K562 (cell line): ENCODE measurements around the gene TCF12. TPM values are rescaled to one million over a fixed set of nuclear protein-coding genes. Genes with fewer than 3 reads are reported as not detected.

Experiments
- ATAC-seq: fragments of 200-7000 bp; cut with Tn5 transposase; 3 replicates; pipeline ENCODE4 v1.9.1; 2020; ENCODE audit warnings: moderate library complexity
- BruUV-seq: library from RNA; stranded (reverse); fragments of 400-500 nt; replicated peaks from 2 replicates; lab custom pipeline; 2021; lab: Mats Ljungman, UMichigan
- CTCF ChIA-PET: fragments of 300-600 bp; formaldehyde crosslinking; extraction: SDS; loops from one replicate; lab custom pipeline; 2021; ENCODE audit warnings: low intra/inter-chr PET ratio; lab: Yijun Ruan, JAX
- POLR2A ChIA-PET: fragments of 300-600, 350-650 bp; sonication (Branson Sonifier 250); formaldehyde crosslinking; extraction: SDS; loops from one replicate; lab custom pipeline; 2021; ENCODE audit warnings: antibody characterized with exemption, inconsistent platforms; lab: Yijun Ruan, JAX
- DNase-seq, 4 experiments: peaks; one replicate each; pipeline versions ENCODE4 v3.0.0 to v3.0.0-alpha.2; 2011 to 2018; ENCODE audit warnings: low spot score in 3 of 4, mixed read lengths in 3 of 4; ENCODE audit errors: extremely low read depth in 1 of 4
- FAIRE-seq: peaks from 2 replicates; lab custom pipeline; 2011; peaks lifted over from hg19 to GRCh38; lab: Jason Lieb, UNC
- H2AFZ ChIP-seq: 2 replicates; pipeline ENCODE4 v1.6.0; 2011; ENCODE audit warnings: low read depth, low read length, control low read depth, inconsistent platforms
- H3K27ac ChIP-seq: fragments of 200-600 bp; 3 replicates; pipeline ENCODE4 v1.8.0; 2011; ENCODE audit warnings: low read depth, mild to moderate bottlenecking, control low read depth, inconsistent platforms, low read length, moderate library complexity, mixed read lengths; ENCODE audit errors: extremely low read depth
- H3K27me3 ChIP-seq, 2 experiments: fragments of 300-600 bp in 1 of 2; 2 replicates in 1 of 2; 3 replicates in 1 of 2; pipeline versions ENCODE4 v1.6.0 to v1.8.0; 2011; ENCODE audit warnings: inconsistent platforms in 2 of 2, low read length in 2 of 2, mild to moderate bottlenecking in 1 of 2, mixed read lengths in 1 of 2, moderate library complexity in 1 of 2; ENCODE audit not compliant: control insufficient read depth in 2 of 2, insufficient read depth in 2 of 2
- H3K36me3 ChIP-seq: fragments of 300-600 bp; 3 replicates; pipeline ENCODE4 v1.8.0; 2011; ENCODE audit warnings: mild to moderate bottlenecking, low read length, inconsistent platforms; ENCODE audit not compliant: control insufficient read depth, insufficient read depth
- H3K4me1 ChIP-seq, 2 experiments: fragments of 200-600 bp in 1 of 2; replicated peaks in 1 of 2; 2 replicates in 1 of 2; 3 replicates in 1 of 2; pipeline versions ENCODE4 v1.5.1 to v1.8.0; 2011; ENCODE audit warnings: inconsistent platforms in 2 of 2, low read length in 2 of 2, mild to moderate bottlenecking in 1 of 2, mixed read lengths in 1 of 2, moderate library complexity in 1 of 2; ENCODE audit not compliant: control insufficient read depth in 2 of 2, insufficient read depth in 2 of 2
- H3K4me2 ChIP-seq: 2 replicates; pipeline ENCODE4 v1.6.1; 2011; ENCODE audit warnings: low read length, control low read depth, inconsistent platforms, mixed read lengths; ENCODE audit not compliant: insufficient read depth
- H3K4me3 ChIP-seq: fragments of 200-600 bp; sonication (generic), shearing (Covaris generic); 2 replicates; pipeline ENCODE4 v1.5.1; 2016; ENCODE audit warnings: control low read depth, inconsistent platforms
- H3K79me2 ChIP-seq: fragments of 200-600 bp; 3 replicates; pipeline ENCODE4 v1.8.0; 2011; ENCODE audit warnings: low read length, inconsistent platforms; ENCODE audit not compliant: control insufficient read depth, insufficient read depth
- H3K9ac ChIP-seq, 2 experiments: 2 replicates each; pipeline versions ENCODE4 v1.6.0 to v1.6.1; 2011; ENCODE audit warnings: low read depth in 2 of 2, low read length in 2 of 2, control low read depth in 1 of 2, inconsistent platforms in 1 of 2, mild to moderate bottlenecking in 1 of 2, mixed read lengths in 1 of 2; ENCODE audit not compliant: insufficient read depth in 1 of 2
- H3K9me1 ChIP-seq: one replicate; pipeline ENCODE4 v1.6.0; 2011; ENCODE audit warnings: inconsistent platforms, mild to moderate bottlenecking, low read length, moderate library complexity; ENCODE audit not compliant: control insufficient read depth, insufficient read depth
- H3K9me3 ChIP-seq: replicated peaks from 2 replicates; pipeline ENCODE4 v1.5.1; 2011; ENCODE audit warnings: low read depth, low read length, inconsistent platforms; ENCODE audit not compliant: control insufficient read depth, insufficient read depth
- H4K20me1 ChIP-seq: replicated peaks from 2 replicates; pipeline ENCODE4 v1.6.1; 2011; ENCODE audit warnings: low read length, inconsistent platforms, mixed read lengths; ENCODE audit not compliant: control insufficient read depth, insufficient read depth
- GATAD2A ChIP-seq: fragments of 450-650 bp; IDR thresholded peaks from 2 replicates; pipeline ENCODE4 v1.6.1; 2017
- HIVEP1 ChIP-seq: fragments of 250-450 bp; sonication (Bioruptor Pico); IDR thresholded peaks from 2 replicates; pipeline ENCODE4 v1.4.0; 2020; ENCODE audit warnings: mild to moderate bottlenecking
- ILK ChIP-seq: fragments of 450-650 bp; IDR thresholded peaks from 2 replicates; pipeline ENCODE4 v1.6.1; 2016; ENCODE audit warnings: missing genetic modification characterization, low read depth, mild to moderate bottlenecking, missing compliant biosample characterization, moderate library complexity, borderline replicate concordance
- MTA3 ChIP-seq: fragments of 450-650 bp; formaldehyde crosslinking; IDR thresholded peaks from 2 replicates; pipeline ENCODE4 v1.6.1; 2017; ENCODE audit warnings: mild to moderate bottlenecking, borderline replicate concordance
- PML ChIP-seq: IDR thresholded peaks from 2 replicates; pipeline ENCODE4 v1.6.1; 2012; ENCODE audit warnings: low read length, inconsistent platforms
- POLR2AphosphoS2 ChIP-seq: IDR thresholded peaks from 2 replicates; pipeline ENCODE4 v1.6.1; 2012; ENCODE audit warnings: low read length, improper control_type of control experiment
- PPARD ChIP-seq: fragments of 250-450 bp; sonication (Bioruptor Pico); IDR thresholded peaks from 2 replicates; pipeline ENCODE4 v1.8.0; 2022; ENCODE audit warnings: inconsistent platforms, mild to moderate bottlenecking, moderate library complexity
- PTTG1 ChIP-seq: fragments of 450-650 bp; IDR thresholded peaks from 2 replicates; pipeline ENCODE4 v1.6.1; 2016; ENCODE audit warnings: low read depth, mild to moderate bottlenecking, missing genetic modification characterization, missing compliant biosample characterization
- ZFX ChIP-seq: sonication (generic); formaldehyde crosslinking; IDR thresholded peaks from 2 replicates; pipeline ENCODE4 v1.8.0; 2022; ENCODE audit warnings: mild to moderate bottlenecking, missing genetic modification reagents, moderate library complexity
- ZNF589 ChIP-seq: fragments of 200-800 bp; sonication (Bioruptor generic); IDR thresholded peaks from 2 replicates; pipeline ENCODE4 v1.6.1; 2016; ENCODE audit warnings: low read depth, missing genetic modification characterization, missing compliant biosample characterization
- WGBS: fragments of 100-300 bp; shearing (Covaris generic); methylation state at CpG from one replicate; pipeline ENCODE4 v1.1.6; 2016; ENCODE audit warnings: low coverage, mixed read lengths; ENCODE audit not compliant: insufficient coverage; ENCODE audit errors: missing lambda C conversion rate; 5-methylcytosine and 5-hydroxymethylcytosine counted together
- in situ Hi-C: fragments of 300-500 bp; cut with MboI; formaldehyde crosslinking; loops from 4 replicates; pipeline ENCODE4 v1.15.0; 2018; ENCODE audit warnings: inconsistent platforms, mixed read lengths
- intact Hi-C: fragments of 100-400 bp; cut with micrococcal nuclease; formaldehyde crosslinking; loops from 2 replicates; pipeline ENCODE4 v1.14.2; 2022
- polyA plus RNA-seq, 8 experiments: library from polyadenylated mRNA; depleted of rRNA in 4 of 8; stranded (reverse) in 5 of 8; unstranded in 3 of 8; fragments of >200 nt; fragmentation: Nextera tagmentation in 2 of 8; fragmentation: Illumina TruSeq in 1 of 8; extraction: Ambion mirVana in 2 of 8; extraction: Trizol in 1 of 8; gene quantifications; 2 replicates each; pipeline versions ENCODE4 v1.2.1 to v1.2.3, GENCODE V29; 2011 to 2014; ENCODE audit warnings: inconsistent platforms in 1 of 8, missing spikeins in 1 of 8
- total RNA-seq, 7 experiments: library from RNA; depleted of rRNA in 6 of 7; stranded (reverse); fragments of >200 nt in 6 of 7; fragmentation: Illumina TruSeq in 2 of 7; extraction: Trizol in 2 of 7; gene quantifications; 2 replicates each; pipeline versions ENCODE4 v1.2.1 to v1.2.3, GENCODE V29; 2011 to 2021; ENCODE audit warnings: low replicate concordance in 1 of 7
- TF ChIP-seq, protein P1 (sequence below): sonication (generic); formaldehyde crosslinking; IDR thresholded peaks from 2 replicates; pipeline ENCODE4 v1.8.0; 2022; ENCODE audit warnings: mild to moderate bottlenecking, missing genetic modification reagents
- TF ChIP-seq, protein P2 (sequence below): fragments of 250-450 bp; sonication (Bioruptor Pico); IDR thresholded peaks from 2 replicates; pipeline ENCODE4 v1.5.0; 2021; ENCODE audit warnings: mild to moderate bottlenecking, borderline replicate concordance

Gene TCF12
- total and polyA plus RNA-seq, 9 of the 15 experiments (the other 6 are each of a cell fraction or from before 2014, with no cell fraction given), result 10.5 to 132 (median 52.9) TPM

DNA sequence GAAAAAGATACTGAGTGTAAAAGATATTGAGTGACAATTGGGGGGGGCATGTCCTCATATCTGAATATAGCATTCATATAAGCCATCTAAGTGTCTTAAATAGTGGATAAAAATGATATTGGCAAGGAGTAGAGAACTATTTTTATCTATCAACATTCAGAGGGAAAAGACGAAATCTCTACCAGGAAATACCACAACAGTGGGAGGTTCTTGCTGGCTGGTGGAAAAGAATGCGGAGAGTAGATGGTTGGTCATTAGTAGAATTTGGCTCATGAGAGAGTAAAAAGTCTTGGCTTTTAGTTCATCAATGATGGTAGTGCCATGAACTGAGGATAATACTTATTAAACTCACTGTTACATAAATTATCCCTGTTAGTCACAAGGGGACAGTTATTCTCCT, 4.8 kb upstream of the TCF12 start (continued):
- TF ChIP-seq, protein P1, sequence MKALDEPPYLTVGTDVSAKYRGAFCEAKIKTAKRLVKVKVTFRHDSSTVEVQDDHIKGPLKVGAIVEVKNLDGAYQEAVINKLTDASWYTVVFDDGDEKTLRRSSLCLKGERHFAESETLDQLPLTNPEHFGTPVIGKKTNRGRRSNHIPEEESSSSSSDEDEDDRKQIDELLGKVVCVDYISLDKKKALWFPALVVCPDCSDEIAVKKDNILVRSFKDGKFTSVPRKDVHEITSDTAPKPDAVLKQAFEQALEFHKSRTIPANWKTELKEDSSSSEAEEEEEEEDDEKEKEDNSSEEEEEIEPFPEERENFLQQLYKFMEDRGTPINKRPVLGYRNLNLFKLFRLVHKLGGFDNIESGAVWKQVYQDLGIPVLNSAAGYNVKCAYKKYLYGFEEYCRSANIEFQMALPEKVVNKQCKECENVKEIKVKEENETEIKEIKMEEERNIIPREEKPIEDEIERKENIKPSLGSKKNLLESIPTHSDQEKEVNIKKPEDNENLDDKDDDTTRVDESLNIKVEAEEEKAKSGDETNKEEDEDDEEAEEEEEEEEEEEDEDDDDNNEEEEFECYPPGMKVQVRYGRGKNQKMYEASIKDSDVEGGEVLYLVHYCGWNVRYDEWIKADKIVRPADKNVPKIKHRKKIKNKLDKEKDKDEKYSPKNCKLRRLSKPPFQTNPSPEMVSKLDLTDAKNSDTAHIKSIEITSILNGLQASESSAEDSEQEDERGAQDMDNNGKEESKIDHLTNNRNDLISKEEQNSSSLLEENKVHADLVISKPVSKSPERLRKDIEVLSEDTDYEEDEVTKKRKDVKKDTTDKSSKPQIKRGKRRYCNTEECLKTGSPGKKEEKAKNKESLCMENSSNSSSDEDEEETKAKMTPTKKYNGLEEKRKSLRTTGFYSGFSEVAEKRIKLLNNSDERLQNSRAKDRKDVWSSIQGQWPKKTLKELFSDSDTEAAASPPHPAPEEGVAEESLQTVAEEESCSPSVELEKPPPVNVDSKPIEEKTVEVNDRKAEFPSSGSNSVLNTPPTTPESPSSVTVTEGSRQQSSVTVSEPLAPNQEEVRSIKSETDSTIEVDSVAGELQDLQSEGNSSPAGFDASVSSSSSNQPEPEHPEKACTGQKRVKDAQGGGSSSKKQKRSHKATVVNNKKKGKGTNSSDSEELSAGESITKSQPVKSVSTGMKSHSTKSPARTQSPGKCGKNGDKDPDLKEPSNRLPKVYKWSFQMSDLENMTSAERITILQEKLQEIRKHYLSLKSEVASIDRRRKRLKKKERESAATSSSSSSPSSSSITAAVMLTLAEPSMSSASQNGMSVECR (CRISPR knock-in tag), result no peak
- no peak for TF ChIP-seq MTA3
- TF ChIP-seq POLR2AphosphoS2, result no peak
- TF ChIP-seq PML, result no peak

DNA sequence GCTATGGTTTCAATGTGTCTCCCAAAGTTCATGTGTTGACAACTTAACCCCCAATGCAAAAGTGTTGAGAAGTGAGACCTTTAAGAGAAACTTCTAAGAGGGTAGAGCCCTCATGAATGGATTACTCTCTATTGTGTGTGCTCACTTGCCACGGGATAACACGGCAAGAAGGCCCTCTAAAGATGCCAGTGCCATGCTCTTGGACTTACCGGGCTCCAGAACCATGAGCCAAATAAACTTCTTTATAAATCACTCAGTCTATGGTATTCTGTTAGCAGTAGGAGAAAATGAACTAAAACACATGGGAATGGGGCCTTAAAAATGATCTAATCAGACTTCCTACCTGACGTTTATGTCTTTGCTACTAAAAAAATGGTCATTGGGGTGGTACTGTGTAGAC, 2.6 kb upstream of the TCF12 start:
- Histone ChIP-seq H3K27ac (no peak overlapping the region), H3K4me3 (no peak overlapping the region), H2AFZ (no peak overlapping the region), H3K9me3 (0 out of 2 replicates have a peak, but pooled peaks cover 2% of the 10 kb centered on the region), H3K9me1 (no peaks in the 10 kb centered on the region), H3K4me1 (peaks cover 3 to 20% of the 10 kb centered on the region in 2 experiments; a peak in 4 of 5 replicates), H3K9ac (no peak overlapping the region), H4K20me1 (no peaks in the 10 kb centered on the region), H3K79me2 (peaks cover 33% of the 10 kb centered on the region), H3K4me2 (no peak overlapping the region), H3K36me3 (0 out of 3 replicates have a peak, but pooled peaks cover 3% of the 10 kb centered on the region), H3K27me3 (no peaks in the 10 kb centered on the region)
- 83% methylated on average over 4 of the region's 4 CpGs for WGBS
- ATAC-seq (no peak), DNase-seq (no peak), FAIRE-seq (no peak)
- ChIA-PET CTCF (no interaction called here), POLR2A (no interaction called here)
- BruUV-seq, result no TSS peak
- in situ Hi-C loops (loop anchor here (10.0 kb wide), 1 partner anchor 389 kb away; no protein-coding TSS in a partner anchor), intact Hi-C loops (loop anchor here (5.0 kb wide), 3 partner anchors 56 to 221 kb away; no protein-coding TSS in a partner anchor)
- TF ChIP-seq PPARD (no peak), ZFX (CRISPR knock-in tag) (no peak), ILK (tag) (no peak), HIVEP1 (CRISPR knock-in tag) (no peak), GATAD2A (no peak), ZNF589 (no peak), PTTG1 (tag) (no peak)
- TF ChIP-seq, protein P2, sequence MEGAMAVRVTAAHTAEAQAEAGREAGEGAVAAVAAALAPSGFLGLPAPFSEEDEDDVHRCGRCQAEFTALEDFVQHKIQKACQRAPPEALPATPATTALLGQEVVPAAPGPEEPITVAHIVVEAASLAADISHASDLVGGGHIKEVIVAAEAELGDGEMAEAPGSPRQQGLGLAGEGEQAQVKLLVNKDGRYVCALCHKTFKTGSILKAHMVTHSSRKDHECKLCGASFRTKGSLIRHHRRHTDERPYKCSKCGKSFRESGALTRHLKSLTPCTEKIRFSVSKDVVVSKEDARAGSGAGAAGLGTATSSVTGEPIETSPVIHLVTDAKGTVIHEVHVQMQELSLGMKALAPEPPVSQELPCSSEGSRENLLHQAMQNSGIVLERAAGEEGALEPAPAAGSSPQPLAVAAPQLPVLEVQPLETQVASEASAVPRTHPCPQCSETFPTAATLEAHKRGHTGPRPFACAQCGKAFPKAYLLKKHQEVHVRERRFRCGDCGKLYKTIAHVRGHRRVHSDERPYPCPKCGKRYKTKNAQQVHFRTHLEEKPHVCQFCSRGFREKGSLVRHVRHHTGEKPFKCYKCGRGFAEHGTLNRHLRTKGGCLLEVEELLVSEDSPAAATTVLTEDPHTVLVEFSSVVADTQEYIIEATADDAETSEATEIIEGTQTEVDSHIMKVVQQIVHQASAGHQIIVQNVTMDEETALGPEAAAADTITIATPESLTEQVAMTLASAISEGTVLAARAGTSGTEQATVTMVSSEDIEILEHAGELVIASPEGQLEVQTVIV (CRISPR knock-in tag), result no peak
